Kidney (tissue), 14 donors: ENCODE data around the gene LCE1D. TPM values are rescaled to one million over a fixed set of nuclear protein-coding genes. Genes with fewer than 3 reads are reported as not detected.

Experiments
- DNase-seq, 5 donors: peaks; one replicate each; pipeline ENCODE4 v3.0.0-alpha.2; 2013 to 2020
- FAIRE-seq: peaks from 2 replicates; lab custom pipeline; 2012; peaks lifted over from hg19 to GRCh38; lab: Jason Lieb, UNC
- H3K27ac ChIP-seq, 2 donors: one replicate each; pipeline ENCODE4 v1.7.0; 2013; ENCODE audit warnings: low read depth in 2 of 2, low read length in 2 of 2, inconsistent platforms in 1 of 2
- H3K27me3 ChIP-seq: one replicate; pipeline ENCODE4 v1.7.1; 2013; ENCODE audit warnings: low read length, inconsistent platforms; ENCODE audit not compliant: control insufficient read depth, insufficient read depth
- H3K36me3 ChIP-seq, 3 donors: one replicate each; pipeline versions ENCODE4 v1.7.0 to v1.7.1; 2013; ENCODE audit warnings: low read length in 3 of 3, control low read depth in 1 of 3, inconsistent platforms in 1 of 3; ENCODE audit not compliant: insufficient read depth in 3 of 3, control insufficient read depth in 2 of 3
- H3K4me1 ChIP-seq, 3 donors: one replicate each; pipeline versions ENCODE4 v1.7.0 to v1.7.1; 2013; ENCODE audit warnings: low read length in 3 of 3, inconsistent platforms in 1 of 3, low read depth in 1 of 3; ENCODE audit not compliant: control insufficient read depth in 2 of 3, insufficient read depth in 2 of 3
- H3K4me3 ChIP-seq, 3 donors: one replicate each; pipeline versions ENCODE4 v1.7.0 to v1.8.1; 2013; ENCODE audit warnings: low read length in 3 of 3, control low read depth in 1 of 3, inconsistent platforms in 1 of 3
- H3K9ac ChIP-seq, 3 donors: one replicate each; pipeline versions ENCODE4 v1.7.0 to v1.7.1; 2013; ENCODE audit warnings: low read length in 3 of 3, control low read depth in 1 of 3, inconsistent platforms in 1 of 3
- H3K9me3 ChIP-seq, 3 donors: one replicate each; pipeline versions ENCODE4 v1.7.0 to v1.7.1; 2013; ENCODE audit warnings: low read length in 3 of 3, control low read depth in 1 of 3, inconsistent platforms in 1 of 3; ENCODE audit not compliant: control insufficient read depth in 2 of 3, insufficient read depth in 1 of 3
- CTCF ChIP-seq: IDR thresholded peaks from 3 replicates; pipeline ENCODE4 v1.5.1; 2012; ENCODE audit warnings: mild to moderate bottlenecking, moderate library complexity, borderline replicate concordance; ENCODE audit not compliant: insufficient read depth; ENCODE audit errors: extremely low read depth
- intact Hi-C: fragments of 100-400 bp; cut with DNase I; formaldehyde crosslinking; loops from one replicate; pipeline ENCODE4 v1.11.1; 2022
- polyA plus RNA-seq: library from polyadenylated mRNA; stranded (reverse); fragments of 350-450 nt; fragmentation: Illumina TruSeq; extraction: RNeasy Lipid Tissue Mini Kit (QIAGEN cat#74804); gene quantifications from one replicate; pipeline ENCODE4 v1.2.3, GENCODE V29; 2014; ENCODE audit warnings: low read depth, low replicate concordance; ENCODE audit not compliant: insufficient read depth
- total RNA-seq: library from RNA; stranded (reverse); fragmentation: NEBNext Ultra II Directional; extraction: Animal tissue kit (Norgen Biotek cat#: 25700); gene quantifications from one replicate; pipeline ENCODE4 v1.2.1, GENCODE V29; 2021
- donor health status: control.
- donor health status: control.
- donor health status: control.
- donor health status: control.
- donor health status: control.
- donor health status: DM: yes; HTN: yes; CAD: no.
- donor health status: Normal renal cell carcinoma (clear cell type).

Gene LCE1D
- total and polyA plus RNA-seq, 2 donors from 2014 or later = not detected

GRCh38 chr1:152759453-152760173 lies 36.9 kb upstream of the LCE1D start:
- no peak for TF ChIP-seq CTCF
- Histone ChIP-seq H3K9me3 (no peaks in the 10 kb centered on the region), H3K27ac (no peak overlapping the region), H3K27me3 (no peaks in the 10 kb centered on the region), H3K4me1 (no peaks in the 10 kb centered on the region), H3K9ac (no peak overlapping the region), H3K36me3 (no peaks in the 10 kb centered on the region), H3K4me3 (no peak overlapping the region)
- DNase-seq (peak in 1 of 5 donors; percentile 59), FAIRE-seq (no peak)
- intact Hi-C loops = no loop called here

- intact Hi-C loops = no loop called here
- H3K9ac ChIP-seq = no peak overlapping the region
- no peak overlapping the region for H3K4me3 ChIP-seq
- no peak for TF ChIP-seq CTCF
- FAIRE-seq = no peak
- H3K9me3 ChIP-seq = no peaks in the 10 kb centered on the region
- H3K36me3 ChIP-seq = no peaks in the 10 kb centered on the region
- H3K4me1 ChIP-seq = no peaks in the 10 kb centered on the region
- no peaks in the 10 kb centered on the region for H3K27me3 ChIP-seq
- H3K27ac ChIP-seq = no peak overlapping the region
- DNase-seq = peak in 1 of 5 donors; percentile 51
Observed at GRCh38 chr1:152760551-152761190, 35.9 kb upstream of the LCE1D start.

- TF ChIP-seq CTCF = no peak
- H3K9me3 ChIP-seq = no peaks in the 10 kb centered on the region
- no peak for FAIRE-seq
Observed at GRCh38 chr1:152761609-152762213, 34.8 kb upstream of the LCE1D start.

More at GRCh38 chr1:152761609-152762213, 34.8 kb upstream of the LCE1D start:
- no peaks in the 10 kb centered on the region for H3K27me3 ChIP-seq
- H3K27ac ChIP-seq = no peak overlapping the region
- H3K9ac ChIP-seq = no peak overlapping the region
- H3K36me3 ChIP-seq = no peaks in the 10 kb centered on the region
- DNase-seq = no peak
- no peak overlapping the region for H3K4me3 ChIP-seq
- intact Hi-C loops = no loop called here
- H3K4me1 ChIP-seq = no peaks in the 10 kb centered on the region
